Coronary artery (tissue), 2 donors: ENCODE measurements around the gene CLDN19.

Source experiments
- DNase-seq: peaks from one replicate; pipeline ENCODE4 v3.0.0-alpha.2; 2017; ENCODE audit warnings: low spot score
- H3K27ac ChIP-seq, 2 donors: fragments of 200-600 bp; sonication (generic); one replicate each; pipeline ENCODE4 v1.5.1; 2016 to 2019
- H3K4me3 ChIP-seq: fragments of 200-600 bp; sonication (generic); 2 replicates; pipeline ENCODE4 v1.5.1; 2016; ENCODE audit warnings: mild to moderate bottlenecking, moderate library complexity
- TF ChIP-seq, protein P1 (sequence below): fragments of 200-600 bp; sonication (generic); IDR thresholded peaks from one replicate; pipeline ENCODE4 v1.5.1; 2019; ENCODE audit warnings: antibody characterized with exemption

CLDN19 gene

GRCh38 chr1:42698081-42698813, 41.8 kb downstream of the CLDN19 start:
- no peak for DNase-seq
- TF ChIP-seq, protein P1, sequence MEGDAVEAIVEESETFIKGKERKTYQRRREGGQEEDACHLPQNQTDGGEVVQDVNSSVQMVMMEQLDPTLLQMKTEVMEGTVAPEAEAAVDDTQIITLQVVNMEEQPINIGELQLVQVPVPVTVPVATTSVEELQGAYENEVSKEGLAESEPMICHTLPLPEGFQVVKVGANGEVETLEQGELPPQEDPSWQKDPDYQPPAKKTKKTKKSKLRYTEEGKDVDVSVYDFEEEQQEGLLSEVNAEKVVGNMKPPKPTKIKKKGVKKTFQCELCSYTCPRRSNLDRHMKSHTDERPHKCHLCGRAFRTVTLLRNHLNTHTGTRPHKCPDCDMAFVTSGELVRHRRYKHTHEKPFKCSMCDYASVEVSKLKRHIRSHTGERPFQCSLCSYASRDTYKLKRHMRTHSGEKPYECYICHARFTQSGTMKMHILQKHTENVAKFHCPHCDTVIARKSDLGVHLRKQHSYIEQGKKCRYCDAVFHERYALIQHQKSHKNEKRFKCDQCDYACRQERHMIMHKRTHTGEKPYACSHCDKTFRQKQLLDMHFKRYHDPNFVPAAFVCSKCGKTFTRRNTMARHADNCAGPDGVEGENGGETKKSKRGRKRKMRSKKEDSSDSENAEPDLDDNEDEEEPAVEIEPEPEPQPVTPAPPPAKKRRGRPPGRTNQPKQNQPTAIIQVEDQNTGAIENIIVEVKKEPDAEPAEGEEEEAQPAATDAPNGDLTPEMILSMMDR: no peak
- Histone ChIP-seq H3K4me3 (no peak overlapping the region), H3K27ac (no peak overlapping the region)

GRCh38 chr1:42692911-42693310, 47.1 kb downstream of the CLDN19 start:
- Histone ChIP-seq H3K4me3 (no peak overlapping the region), H3K27ac (no peak overlapping the region)
- DNase-seq: no peak
- TF ChIP-seq, protein P1: no peak

- TF ChIP-seq, protein P1: no peak
- no peak for DNase-seq
- H3K27ac ChIP-seq: no peak overlapping the region
- H3K4me3 ChIP-seq: no peak overlapping the region
Observed at GRCh38 chr1:42692461-42692860, 47.6 kb downstream of the CLDN19 start.

DNA sequence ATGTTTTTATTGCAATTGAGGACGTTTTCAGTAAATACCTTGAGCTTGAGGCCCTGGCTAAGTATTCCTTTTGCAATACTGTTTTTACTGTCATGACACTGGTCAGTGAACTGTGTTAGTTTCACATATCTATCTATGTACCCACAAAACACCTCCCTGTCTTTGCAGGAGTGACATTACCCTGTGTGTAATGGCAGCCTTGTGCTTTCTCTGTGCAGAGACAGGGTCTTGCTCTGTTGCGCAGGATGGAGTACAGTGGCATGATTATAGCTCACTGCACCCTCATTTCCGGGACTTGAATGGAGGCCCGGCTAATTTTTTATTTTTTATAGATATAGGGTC, 48.9 kb downstream of the CLDN19 start:
- TF ChIP-seq, protein P1: no peak
- no peak for DNase-seq
- Histone ChIP-seq H3K27ac (no peak overlapping the region), H3K4me3 (no peak overlapping the region)

DNA sequence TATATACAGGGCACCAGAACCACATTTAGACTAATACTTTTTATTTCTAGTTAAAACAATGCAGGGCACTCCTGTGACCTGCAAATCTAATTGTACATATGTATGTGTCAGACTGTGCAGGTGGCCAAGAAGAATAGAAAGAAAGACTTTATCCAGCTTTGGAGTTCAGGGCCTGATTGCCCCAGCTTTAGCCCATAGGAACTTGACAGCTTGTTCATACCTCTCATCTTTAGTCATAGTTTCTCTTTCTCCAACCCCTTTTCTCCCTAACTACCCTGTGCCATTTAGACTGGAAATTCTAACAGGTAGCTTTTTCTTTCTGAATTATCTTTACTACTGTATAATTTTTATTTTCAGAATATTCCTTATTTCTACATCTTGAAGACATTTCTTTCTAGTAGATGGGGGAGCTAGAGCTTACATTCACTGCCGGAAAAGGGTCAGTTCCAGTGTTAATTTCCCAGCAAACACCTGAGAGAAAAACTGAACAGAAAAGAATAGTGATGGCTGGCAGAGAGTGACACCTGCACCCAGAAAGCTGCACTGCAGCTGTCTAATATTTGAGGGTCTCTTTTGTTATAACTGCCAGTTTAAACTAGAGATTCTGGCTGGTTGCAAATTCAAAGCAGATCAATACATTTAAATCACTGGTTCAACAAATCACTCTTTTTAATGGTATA, 49.4 kb downstream of the CLDN19 start:
- no peak for DNase-seq
- Histone ChIP-seq H3K27ac (no peak overlapping the region), H3K4me3 (no peak overlapping the region)
- TF ChIP-seq, protein P1: no peak

DNA sequence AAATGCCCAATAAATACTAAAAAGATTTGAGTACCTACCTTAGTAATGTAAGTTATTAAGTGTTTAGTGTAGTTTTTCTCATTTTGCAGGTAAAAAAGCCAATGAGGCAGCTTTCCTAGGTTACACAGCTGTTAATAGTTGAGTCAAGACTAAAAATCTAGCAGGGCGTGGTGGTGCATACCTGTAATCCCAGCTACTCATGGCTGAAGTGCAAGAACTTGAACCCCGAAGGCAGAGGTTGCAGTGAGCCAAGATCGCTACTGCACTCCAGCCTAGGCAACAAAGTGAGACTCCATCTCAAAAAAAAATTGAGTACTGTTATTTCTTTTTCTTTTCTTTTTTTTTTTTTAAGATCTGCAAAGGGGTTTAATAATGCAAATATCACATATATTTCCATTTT, 50.1 kb downstream of the CLDN19 start:
- H3K27ac ChIP-seq: no peak overlapping the region
- TF ChIP-seq, protein P1: no peak
- DNase-seq: no peak
- H3K4me3 ChIP-seq: no peak overlapping the region

DNA sequence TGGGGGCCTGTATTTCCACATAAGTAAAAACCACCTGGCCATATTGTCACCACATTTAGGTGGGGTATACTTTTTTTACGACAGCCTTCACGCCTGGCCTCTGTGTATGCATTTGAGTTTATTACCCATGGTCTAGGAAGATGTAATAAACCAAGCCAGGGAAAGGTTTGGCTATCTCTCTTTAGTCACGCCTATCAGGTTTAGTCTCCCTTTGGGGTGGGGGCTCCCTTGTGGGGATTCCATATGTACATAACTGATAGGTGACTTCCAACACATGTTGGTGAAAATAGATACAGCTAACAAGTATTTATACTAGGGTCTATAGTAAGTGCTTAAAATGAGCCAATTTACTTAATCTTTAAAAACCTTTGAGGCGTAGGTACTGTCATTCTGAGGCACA, 53.6 kb downstream of the CLDN19 start:
- DNase-seq: no peak
- Histone ChIP-seq H3K27ac (no peak overlapping the region), H3K4me3 (peak overlapping the region; percentile 6)
- TF ChIP-seq, protein P1: no peak
